Thyroid gland (tissue), 4 donors: ENCODE data around the gene JAG2. TPM values are rescaled to one million over a fixed set of nuclear protein-coding genes. Genes with fewer than 3 reads are reported as not detected.

Experiments
- DNase-seq, 2 donors: peaks; one replicate each; pipeline ENCODE4 v3.0.0-alpha.2; 2019
- H3K27ac ChIP-seq, 3 donors: fragments of 200-600 bp; sonication (generic); 1 replicate in 2 of 3; 2 replicates in 1 of 3; pipeline ENCODE4 v1.5.1; 2016 to 2019; ENCODE audit warnings: mild to moderate bottlenecking in 1 of 3, moderate library complexity in 1 of 3
- H3K27me3 ChIP-seq: fragments of 200-600 bp; sonication (generic); one replicate; pipeline ENCODE4 v1.5.1; 2019
- H3K36me3 ChIP-seq, 2 donors: fragments of 200-600 bp; sonication (generic); one replicate each; pipeline ENCODE4 v1.5.1; 2016 to 2019
- H3K4me1 ChIP-seq, 2 donors: fragments of 200-600 bp; sonication (generic); one replicate each; pipeline ENCODE4 v1.5.1; 2017 to 2019
- H3K4me3 ChIP-seq, 3 donors: fragments of 200-600 bp; sonication (generic); replicated peaks in 1 of 3; 1 replicate in 2 of 3; 2 replicates in 1 of 3; pipeline ENCODE4 v1.5.1; 2016; ENCODE audit warnings: mild to moderate bottlenecking in 1 of 3
- H3K9me3 ChIP-seq: fragments of 200-600 bp; sonication (generic); one replicate; pipeline ENCODE4 v1.5.1; 2017
- POLR2A ChIP-seq, 2 donors: fragments of 450-650 bp; IDR thresholded peaks; one replicate each; pipeline ENCODE4 v1.6.1; 2017; ENCODE audit warnings: antibody characterized with exemption in 2 of 2, mild to moderate bottlenecking in 2 of 2, moderate library complexity in 1 of 2
- WGBS, 2 donors: methylation state at CpG; one replicate each; pipeline ENCODE4 v1.1.5; 2017; 5-methylcytosine and 5-hydroxymethylcytosine counted together
- intact Hi-C: fragments of 100-400 bp; cut with DNase I; formaldehyde crosslinking; loops from one replicate; pipeline ENCODE4 v1.15.1; 2023
- total RNA-seq, 4 donors: library from RNA; depleted of rRNA; stranded (reverse); fragments of >200 nt; gene quantifications; one replicate each; pipeline ENCODE4 v1.2.3, GENCODE V29; 2016
- TF ChIP-seq, protein P1 (sequence below), 6 experiments: fragments of 200-600 bp in 3 of 6; fragments of 450-650 bp in 3 of 6; sonication (generic) in 3 of 6; IDR thresholded peaks; one replicate each; pipeline ENCODE4 v1.5.1; 2016 to 2019; ENCODE audit warnings: antibody characterized with exemption in 6 of 6, mild to moderate bottlenecking in 2 of 6, inconsistent platforms in 1 of 6, moderate library complexity in 1 of 6

The JAG2 gene
- total RNA-seq, 4 donors from 2014 or later = 3.9 to 10.7 (median 5.2) TPM

- intact Hi-C loops = loop anchor here (5.0 kb wide), 1 partner anchor 82 kb away; no protein-coding TSS in a partner anchor
- DNase-seq = no peak
These were observed 73.3 kb downstream of the JAG2 start for GRCh38 chr14:105095236-105095805.

DNA sequence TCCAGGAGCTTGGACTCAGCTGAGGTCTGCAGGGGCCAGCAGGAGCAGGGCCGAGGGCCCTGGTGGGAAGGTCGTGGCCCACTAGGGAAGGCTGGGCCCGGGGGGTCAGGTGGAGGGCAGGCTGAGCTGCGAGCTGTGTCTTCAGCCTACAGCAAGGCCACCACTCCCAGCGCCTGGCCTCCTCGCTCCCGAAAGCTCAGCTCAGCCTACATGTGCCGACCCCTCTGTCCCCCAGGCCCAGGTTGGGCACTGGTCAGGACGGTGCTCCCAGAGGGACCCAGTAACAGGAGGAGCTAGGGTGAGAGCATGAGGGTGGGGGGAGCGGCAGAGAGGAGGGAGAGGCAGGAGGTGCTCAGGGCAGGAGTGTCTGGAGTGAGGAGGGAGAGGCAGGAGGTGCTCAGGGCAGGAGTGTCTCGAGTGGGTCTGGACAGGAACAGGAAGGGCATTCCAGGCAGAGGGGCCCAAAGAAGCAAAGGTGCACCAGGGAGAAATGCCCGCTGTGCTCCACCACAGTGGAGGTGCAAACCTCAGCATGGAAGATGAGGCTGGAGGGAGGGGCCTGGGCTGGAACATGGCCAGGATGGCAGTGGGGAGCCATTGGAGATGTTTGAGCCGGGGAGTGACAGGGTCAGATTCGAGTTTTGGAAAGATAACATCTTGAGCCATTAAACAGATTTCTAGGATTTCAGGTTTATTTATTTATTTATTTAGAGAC lies 74.2 kb downstream of the JAG2 start:
- Histone ChIP-seq H3K27me3 (no peaks in the 10 kb centered on the region), H3K4me3 (peak overlapping the region in 1 of 3 donors; percentile 62), H3K27ac (peak overlapping the region in 2 of 3 donors; percentile 81 to 97), H3K36me3 (no peaks in the 10 kb centered on the region), H3K4me1 (peaks cover 27 to 38% of the 10 kb centered on the region in 2 donors), H3K9me3 (no peaks in the 10 kb centered on the region)
- intact Hi-C loops = loop anchor here (5.0 kb wide), 2 partner anchors 188 to 258 kb away; no protein-coding TSS in a partner anchor
- 59% methylated on average over 11 to 14 of the region's 14 CpGs for WGBS, 2 donors
- DNase-seq = no peak
- TF ChIP-seq POLR2A (IDR thresholded peaks at IDR 0.05) = no peak
- TF ChIP-seq, protein P1, sequence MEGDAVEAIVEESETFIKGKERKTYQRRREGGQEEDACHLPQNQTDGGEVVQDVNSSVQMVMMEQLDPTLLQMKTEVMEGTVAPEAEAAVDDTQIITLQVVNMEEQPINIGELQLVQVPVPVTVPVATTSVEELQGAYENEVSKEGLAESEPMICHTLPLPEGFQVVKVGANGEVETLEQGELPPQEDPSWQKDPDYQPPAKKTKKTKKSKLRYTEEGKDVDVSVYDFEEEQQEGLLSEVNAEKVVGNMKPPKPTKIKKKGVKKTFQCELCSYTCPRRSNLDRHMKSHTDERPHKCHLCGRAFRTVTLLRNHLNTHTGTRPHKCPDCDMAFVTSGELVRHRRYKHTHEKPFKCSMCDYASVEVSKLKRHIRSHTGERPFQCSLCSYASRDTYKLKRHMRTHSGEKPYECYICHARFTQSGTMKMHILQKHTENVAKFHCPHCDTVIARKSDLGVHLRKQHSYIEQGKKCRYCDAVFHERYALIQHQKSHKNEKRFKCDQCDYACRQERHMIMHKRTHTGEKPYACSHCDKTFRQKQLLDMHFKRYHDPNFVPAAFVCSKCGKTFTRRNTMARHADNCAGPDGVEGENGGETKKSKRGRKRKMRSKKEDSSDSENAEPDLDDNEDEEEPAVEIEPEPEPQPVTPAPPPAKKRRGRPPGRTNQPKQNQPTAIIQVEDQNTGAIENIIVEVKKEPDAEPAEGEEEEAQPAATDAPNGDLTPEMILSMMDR (IDR thresholded peaks at IDR 0.05) = no peak

More at GRCh38 chr14:105095236-105095805, 73.3 kb downstream of the JAG2 start:
- Histone ChIP-seq H3K4me1 (peaks cover 27 to 37% of the 10 kb centered on the region in 2 donors), H3K27me3 (no peaks in the 10 kb centered on the region), H3K36me3 (no peaks in the 10 kb centered on the region), H3K27ac (no peak overlapping the region), H3K9me3 (no peaks in the 10 kb centered on the region), H3K4me3 (no peak overlapping the region)
- 89 to 93% methylated on average over 4 to 6 of the region's 7 CpGs for WGBS, 2 donors
- TF ChIP-seq POLR2A (IDR thresholded peaks at IDR 0.05) = no peak
- TF ChIP-seq, protein P1 (IDR thresholded peaks at IDR 0.05) = no peak

DNA sequence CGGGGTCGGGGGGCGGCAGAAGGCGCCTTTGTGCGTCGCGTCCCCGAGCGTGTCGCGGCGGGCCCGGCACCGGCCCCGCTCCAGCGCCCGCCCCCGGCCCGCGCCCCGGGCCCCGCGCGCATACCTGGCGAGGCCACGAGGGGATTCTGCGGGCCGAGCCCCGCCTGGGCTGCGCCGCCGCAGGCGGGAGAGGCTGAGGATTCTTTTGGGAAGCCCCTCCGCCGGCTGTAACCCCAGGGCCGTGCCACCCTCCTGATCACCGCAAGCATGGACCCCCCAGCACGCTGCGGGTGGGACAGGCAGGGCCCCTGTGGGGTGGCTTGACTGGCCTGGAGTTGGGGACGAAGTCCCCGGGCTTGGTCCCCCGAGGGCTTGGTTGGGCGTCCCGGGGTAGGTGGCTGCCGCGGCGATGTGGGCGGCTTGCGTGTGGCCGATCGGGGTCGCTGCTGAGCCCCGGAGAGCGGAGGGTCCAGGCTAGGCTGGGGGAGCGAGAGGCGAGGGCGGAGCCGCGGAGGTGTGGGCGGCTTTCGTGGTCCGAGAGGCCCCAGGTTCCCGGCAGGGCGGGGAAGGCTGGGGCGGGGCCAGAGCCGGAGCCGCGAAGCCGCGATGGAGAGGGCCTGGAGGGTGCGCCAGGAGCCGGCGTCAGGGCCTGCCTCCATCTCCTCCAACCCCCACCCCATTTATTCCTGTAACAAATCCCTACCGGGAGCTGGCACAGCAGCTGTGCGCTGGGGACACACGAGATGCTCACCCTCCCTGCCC lies 75.0 kb downstream of the JAG2 start:
- WGBS, 2 donors = 0 to 3% methylated on average over 3 to 8 of the region's 76 CpGs
- TF ChIP-seq, protein P1 (IDR thresholded peaks at IDR 0.05) = peak in 3 of 6 experiments; percentile 19 to 44 (median 39)
- TF ChIP-seq POLR2A (IDR thresholded peaks at IDR 0.05) = peak; percentile 14 to 27
- peaks cover 27 to 43% of the 10 kb centered on the region in 2 donors for H3K4me1 ChIP-seq
- H3K36me3 ChIP-seq = no peaks in the 10 kb centered on the region
- peak overlapping the region; percentile 16 to 62 (median 30) for H3K4me3 ChIP-seq
- no peaks in the 10 kb centered on the region for H3K27me3 ChIP-seq
- no peaks in the 10 kb centered on the region for H3K9me3 ChIP-seq
- H3K27ac ChIP-seq = peak overlapping the region; percentile 45 to 97 (median 81)
- intact Hi-C loops = loop anchor here (5.0 kb wide), 2 partner anchors 189 to 259 kb away; no protein-coding TSS in a partner anchor
- peak; percentile 79 to 89 for DNase-seq

GRCh38 chr14:105093038-105093430 lies 75.5 kb downstream of the JAG2 start:
- TF ChIP-seq POLR2A (IDR thresholded peaks at IDR 0.05) = peak in 1 of 2 donors; percentile 61
- TF ChIP-seq, protein P1 (IDR thresholded peaks at IDR 0.05) = no peak
- WGBS, 2 donors = 0% methylated on average over 10 of the region's 46 CpGs; no CpG with 5 or more reads in 1 of the 2 donors
- Histone ChIP-seq H3K27ac (peak overlapping the region; percentile 72 to 97 (median 81)), H3K27me3 (no peaks in the 10 kb centered on the region), H3K9me3 (no peaks in the 10 kb centered on the region), H3K36me3 (no peaks in the 10 kb centered on the region), H3K4me3 (peak overlapping the region in 1 of 3 donors; percentile 62), H3K4me1 (peaks cover 30 to 48% of the 10 kb centered on the region in 2 donors)
- intact Hi-C loops = loop anchor here (5.0 kb wide), 2 partner anchors 189 to 259 kb away; no protein-coding TSS in a partner anchor
- peak; percentile 68 to 72 for DNase-seq
